HL-60 (cell line): ENCODE measurements around the gene ST8SIA4.

Source experiments
- CTCF ChIP-seq: IDR thresholded peaks from one replicate; pipeline ENCODE4 v1.5.1; 2011; ENCODE audit warnings: low read length, control low read depth, inconsistent platforms; ENCODE audit not compliant: insufficient read depth
- POLR2AphosphoS5 ChIP-seq: IDR thresholded peaks from 2 replicates; pipeline ENCODE4 v1.6.1; 2012; ENCODE audit warnings: low read depth
- REST ChIP-seq: IDR thresholded peaks from 2 replicates; pipeline ENCODE4 v1.6.1; 2012; ENCODE audit warnings: low read depth; ENCODE audit not compliant: insufficient replicate concordance

GRCh38 chr5:100826133-100826532, 76.9 kb downstream of the ST8SIA4 start:
- no peak for TF ChIP-seq POLR2AphosphoS5
- TF ChIP-seq CTCF: no peak
- TF ChIP-seq REST: no peak
